OCI-LY3 (cell line): Measurements from ENCODE around the gene SMIM28.

Experiments used
- CTCF ChIP-seq: fragments of 200-600, 300-600 bp; sonication (generic); IDR thresholded peaks from 2 replicates; pipeline ENCODE4 v1.5.1; 2014; ENCODE audit warnings: antibody characterized with exemption, low read length, low read depth
- EZH2phosphoT487 ChIP-seq: fragments of 200-600 bp; shearing (Covaris generic); IDR thresholded peaks from 2 replicates; pipeline ENCODE4 v1.6.1; 2018; ENCODE audit warnings: antibody characterized with exemption, mixed run types, low read depth

- TF ChIP-seq CTCF (no peak), EZH2phosphoT487 (no peak)
Observed at GRCh38 chr6:138429761-138430160, 52.1 kb downstream of the SMIM28 start.
